ENCODE data around the gene ABCF2.

ABCF2 gene

DNA sequence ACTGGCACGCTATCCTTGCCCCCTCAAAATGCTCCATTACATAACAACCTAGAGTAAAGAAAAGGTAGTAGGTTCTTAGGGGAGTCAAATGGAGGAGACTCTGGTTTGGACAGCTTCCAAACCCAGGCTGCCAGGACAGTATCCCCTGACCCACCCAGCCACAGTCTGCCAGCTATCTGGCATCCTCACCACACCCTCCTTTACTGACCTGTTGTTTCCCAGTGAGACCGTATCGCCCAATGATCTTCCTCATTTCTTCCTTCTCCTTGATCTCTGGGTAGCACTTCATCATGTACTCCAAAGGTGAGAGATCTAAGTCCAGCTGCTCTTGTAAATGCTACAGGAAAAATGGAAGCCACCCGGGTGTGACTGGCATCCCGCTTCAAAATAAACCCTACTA is 11.6 kb downstream of the ABCF2 start:
- no peak for DNase-seq

DNA sequence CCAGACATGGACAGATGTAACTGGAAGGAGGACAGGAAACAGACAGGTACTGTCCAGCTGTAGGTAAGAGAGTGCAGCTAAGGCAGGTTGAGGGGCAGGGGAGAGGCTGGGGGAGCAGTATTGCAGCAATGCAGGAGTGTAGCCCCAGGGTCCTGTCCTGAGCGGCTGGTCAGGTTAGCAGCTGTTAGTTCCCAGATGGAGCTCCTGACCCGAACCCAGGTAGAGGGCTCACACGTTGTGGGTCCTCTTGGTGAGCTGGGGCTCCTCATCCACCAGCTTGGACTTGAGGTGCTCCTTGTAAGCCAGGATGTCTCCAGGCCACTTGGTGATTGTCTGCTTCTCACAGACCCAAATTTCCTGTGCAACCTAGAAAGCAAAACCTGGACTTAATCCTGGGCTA is 13.2 kb downstream of the ABCF2 start:
- DNase-seq, result no peak

DNA sequence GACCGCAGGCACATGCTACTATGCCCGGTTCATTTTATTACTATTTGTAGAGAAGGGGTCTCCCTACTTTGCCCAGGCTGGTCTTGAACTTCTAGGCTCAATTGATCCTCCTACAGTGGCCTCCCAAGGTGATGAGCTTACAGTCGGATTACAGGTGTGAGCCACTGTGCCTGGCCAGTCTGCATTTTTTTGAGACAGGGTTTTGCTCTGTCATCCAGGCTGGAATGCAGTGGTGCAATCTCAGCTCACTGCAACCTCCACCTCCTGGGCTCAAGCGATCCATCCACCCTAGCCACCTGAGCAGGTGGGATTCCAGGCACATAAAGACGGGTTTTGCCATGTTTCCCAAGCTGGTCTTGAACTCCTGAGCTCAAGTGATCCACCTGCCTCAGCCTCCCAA is 14.4 kb downstream of the ABCF2 start:
- no peak for DNase-seq

DNA sequence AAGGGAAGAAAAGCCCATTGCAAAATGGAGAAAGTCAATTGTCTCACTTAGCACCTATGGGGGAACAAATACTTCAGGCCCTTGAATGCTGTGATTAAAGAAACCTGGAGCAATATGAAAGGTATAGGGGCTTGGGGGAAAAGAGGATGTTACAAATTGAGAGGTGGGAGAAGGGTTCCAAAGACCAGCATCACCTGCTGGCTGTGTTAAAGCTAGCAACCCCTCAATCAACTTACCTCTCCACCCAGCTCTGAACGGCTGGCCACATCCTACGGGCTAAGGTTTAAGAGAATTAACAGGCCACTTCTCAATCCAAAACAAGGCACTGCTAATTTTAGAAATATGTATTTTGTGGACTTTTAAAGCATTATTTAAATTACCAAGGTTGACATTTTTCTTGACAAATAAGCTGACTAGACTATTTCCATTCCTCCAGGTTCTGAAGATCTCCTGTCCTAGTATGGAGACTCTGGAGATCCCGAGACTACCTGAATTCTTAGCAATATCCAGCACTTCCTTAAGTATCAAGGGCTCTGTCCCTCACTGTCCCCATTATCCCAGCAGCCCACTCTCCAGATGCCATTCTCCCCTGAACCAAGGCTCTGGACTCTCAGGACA is 15.7 kb downstream of the ABCF2 start:
- no peak for DNase-seq

DNA sequence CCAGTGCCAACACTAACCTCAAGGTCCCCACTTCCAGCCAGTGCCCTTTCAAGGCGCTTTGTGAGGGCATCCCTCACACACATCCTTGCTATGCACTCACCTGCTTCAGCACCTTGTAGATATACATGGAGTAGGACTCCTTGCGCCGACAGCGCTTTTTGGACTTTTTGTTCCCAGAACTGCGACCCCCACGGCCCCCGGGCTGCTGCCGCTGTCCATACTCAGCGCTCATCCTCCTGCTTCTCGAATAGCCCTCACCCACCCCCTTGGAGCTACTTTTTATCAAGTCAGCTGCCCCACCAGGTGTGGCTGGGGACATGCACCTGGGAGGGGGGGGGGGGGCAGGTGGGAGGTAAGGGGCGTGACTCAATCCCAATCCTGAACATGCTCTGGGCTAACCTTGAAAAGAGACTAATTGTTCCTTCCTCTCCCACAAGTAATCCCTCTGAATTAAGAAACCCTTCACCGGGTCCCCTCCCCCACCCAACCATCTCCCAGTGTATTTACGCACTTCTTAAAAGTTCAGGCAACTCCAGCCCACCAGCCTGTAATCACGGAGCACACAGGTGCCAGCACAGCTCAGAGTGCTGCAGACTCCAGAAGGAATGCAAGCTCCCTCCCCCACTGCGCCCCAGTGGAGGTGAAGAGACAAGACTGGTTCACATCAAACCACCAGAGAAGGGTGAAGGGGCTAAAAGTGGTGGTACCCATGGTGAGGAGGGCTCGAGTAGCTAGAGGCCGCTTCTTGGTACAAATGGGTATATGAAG is 16.7 kb downstream of the ABCF2 start, which contains the start of gene H2BK1:
TSS of gene H2BK1 (minus strand) at position 402 of the 768 bp plus-strand sequence. CDS start at position 232, 170 bp downstream.
- DNase-seq, result no peak

DNA sequence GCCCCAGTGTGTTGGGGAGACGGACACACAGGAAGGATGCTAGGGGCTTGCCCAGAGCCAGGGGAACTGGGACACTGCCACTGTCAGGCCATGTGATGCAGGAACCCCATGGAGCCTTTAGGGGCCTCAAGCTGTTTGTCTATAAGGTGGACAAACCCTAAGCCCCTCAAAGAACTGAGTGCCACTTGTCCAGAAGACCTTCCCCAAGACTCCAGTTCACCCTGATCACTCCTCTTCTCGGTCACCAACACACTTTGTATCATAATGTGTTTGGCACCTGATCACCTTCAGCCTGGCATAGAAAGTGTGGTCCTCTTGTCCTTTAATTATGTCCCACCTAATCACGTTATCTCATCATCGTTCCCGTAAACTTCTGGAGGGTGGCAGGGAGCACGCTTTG is 17.4 kb downstream of the ABCF2 start:
- no peak for DNase-seq

DNA sequence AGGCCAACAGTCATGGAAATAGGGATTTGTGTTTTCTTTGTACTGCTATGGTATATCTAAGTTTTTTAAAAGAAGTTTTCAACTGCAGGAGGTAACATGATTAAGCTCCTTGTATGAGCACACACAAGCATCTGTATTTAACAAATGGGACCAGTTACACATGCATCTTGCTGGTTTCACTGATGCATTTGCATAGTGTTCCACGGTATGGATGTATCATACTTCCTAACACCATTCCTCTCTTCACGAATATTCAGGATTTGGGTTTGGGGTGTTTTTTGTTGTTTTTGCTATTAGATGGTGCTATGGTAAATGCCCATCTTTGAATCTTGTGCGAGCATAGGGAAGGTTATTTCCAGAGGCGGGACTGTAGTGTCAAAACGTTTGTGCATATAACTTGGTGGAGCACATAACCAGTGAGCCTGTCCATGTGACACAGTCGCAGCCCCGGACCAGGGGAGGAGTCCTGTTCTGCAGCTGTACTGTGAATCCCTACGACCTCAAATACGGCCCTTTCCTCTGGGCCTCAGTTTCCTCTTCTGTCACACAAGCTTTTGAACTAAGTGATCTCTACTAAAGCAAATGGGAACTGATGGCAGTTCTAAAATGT is 18.6 kb downstream of the ABCF2 start:
- DNase-seq, result no peak

DNA sequence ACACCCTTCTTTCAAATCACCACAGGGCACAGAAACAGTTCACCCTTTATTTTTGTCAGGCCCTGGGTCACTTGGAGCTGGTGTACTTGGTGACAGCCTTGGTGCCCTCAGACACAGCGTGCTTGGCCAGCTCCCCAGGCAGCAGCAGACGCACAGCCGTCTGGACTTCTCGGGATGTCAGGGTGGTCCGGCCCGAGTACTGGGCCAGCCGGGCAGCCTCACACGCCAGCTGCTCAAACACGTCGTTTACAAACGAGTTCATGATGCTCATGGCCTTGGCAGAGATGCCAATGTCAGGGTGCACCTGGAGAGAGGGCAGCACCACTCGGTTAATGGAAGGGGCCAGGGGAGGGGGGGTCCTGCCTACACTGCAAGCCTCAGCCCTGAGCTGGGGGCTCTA is 19.2 kb downstream of the ABCF2 start:
- no peak for DNase-seq

DNA sequence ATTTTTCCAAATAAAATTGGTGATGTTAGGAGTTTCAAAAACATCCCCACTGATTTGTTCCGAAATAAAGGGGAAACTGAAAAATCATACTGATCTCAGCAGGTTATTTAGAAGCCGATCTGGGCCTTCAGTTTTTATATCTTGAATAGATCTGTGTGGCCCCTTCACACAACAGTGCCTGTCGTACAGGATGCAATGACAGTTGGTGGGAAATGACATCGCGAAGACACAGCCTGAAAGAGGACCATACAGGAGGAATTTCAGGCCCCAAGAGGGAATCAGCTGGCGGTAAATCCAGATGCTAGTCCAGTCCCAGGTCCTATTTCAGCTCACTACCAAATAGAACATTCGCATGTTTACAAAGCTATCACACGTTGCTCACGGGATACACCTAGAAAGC is 19.7 kb downstream of the ABCF2 start:
- no peak for DNase-seq

DNA sequence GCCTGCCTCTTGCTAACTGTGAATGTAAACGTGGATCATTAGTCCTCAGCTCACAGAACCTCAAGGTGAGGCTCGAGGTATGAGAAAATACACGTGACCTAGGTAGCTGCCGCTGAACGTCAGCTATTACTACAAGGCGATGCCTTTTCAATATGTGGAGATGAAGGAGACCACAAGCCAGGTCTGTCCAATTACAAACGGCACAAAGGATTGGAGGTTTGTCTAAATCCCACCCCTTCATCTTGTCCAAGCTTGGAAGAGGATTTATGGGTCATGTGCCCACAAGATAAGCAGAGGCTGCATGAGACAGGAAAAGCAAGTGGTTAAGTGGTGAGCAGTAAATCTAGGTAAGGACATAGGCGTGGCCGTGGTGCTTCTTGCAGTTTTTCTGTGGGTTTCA is 20.1 kb downstream of the ABCF2 start:
- no peak for DNase-seq

DNA sequence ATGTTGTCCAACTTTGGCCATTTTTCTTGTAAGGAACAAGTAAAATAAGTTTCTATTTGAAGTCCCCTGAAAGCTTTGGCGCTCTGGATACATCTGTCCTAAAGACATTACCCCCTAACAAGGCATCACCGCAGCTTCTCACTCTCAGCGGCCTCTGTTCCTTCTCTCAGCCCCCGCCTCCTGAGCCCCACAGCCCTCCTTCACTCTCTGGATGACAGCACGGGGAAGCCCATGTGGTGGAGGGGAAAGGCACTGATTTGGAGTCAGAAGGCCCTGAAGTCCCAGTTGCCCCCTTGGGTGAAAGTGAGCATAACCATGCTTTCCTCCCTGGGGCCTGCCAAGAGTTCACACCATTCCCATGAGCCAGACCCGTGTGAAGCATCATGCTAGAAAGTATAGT is 21.3 kb downstream of the ABCF2 start:
- DNase-seq, result no peak

DNA sequence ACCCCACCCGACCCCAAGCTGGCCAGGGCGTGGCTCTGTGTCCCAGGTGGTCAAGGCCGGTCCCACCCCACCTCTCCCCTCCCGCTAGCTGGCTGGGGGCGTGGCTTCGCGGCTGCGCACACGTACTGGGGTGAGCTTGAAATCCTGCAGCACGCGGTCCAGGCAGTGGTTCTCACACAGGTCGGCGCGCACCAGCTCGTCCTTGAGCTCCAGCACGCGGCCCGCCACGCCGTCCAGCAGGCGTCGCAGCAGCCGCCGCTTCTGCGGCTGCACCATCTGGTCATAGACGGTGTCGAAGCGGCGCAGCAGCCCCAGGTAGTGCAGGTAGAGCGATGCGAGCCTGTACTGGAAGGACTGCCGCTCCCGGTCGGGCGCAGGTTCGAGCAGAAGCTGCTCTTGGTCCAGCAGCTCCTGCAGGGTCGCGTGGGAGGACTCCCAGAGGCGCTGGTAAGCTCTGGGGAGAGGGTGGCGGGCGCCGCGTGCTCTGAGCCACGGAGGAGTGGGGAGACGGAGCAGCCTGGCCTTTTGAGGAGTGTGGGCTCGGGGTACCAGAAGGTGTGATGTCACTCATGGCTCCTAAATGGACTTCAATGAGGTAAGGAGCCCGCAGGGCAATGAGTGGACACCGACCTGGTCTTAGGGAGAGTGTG is 22.5 kb downstream of the ABCF2 start:
- DNase-seq, result no peak

DNA sequence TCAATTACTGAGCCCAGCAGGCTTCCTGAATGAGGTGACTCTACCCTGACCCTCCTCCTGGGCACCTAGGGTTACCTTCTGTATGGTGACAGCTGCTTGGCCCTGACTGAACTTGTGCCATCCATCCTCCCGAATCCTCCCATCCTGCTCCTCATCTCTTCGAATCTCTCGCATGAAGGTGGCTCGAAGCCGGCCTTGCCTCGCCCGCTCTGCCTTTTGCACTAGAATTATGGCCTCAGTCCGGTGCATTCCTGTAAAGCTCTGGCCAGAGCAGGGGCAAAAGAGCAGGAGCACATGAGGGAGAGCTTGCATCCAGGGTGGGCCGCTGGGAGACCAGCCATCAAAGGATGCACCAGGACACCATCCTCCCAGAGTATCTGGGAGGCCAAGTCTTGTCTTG is 24.2 kb downstream of the ABCF2 start:
- no peak for DNase-seq

DNA sequence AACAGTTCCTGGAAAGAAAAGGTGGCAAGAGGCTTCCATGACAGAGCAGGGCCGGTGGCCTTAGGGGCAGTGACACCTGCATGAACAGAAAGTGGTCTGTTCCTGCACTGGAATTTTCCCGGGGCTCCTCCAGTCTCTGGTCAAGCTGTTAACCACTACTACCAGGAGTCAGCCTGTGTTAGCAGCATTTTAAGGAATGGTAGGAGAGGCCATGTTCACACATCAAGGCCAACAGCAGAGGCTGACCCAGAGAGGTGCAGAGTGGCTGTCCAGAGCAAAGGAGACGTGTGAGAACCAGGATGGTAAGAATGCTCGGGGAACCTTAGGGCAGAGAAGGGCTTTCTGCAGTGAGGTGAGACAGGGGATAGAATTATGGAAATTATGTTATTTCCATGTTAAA is 25.3 kb downstream of the ABCF2 start:
- no peak for DNase-seq

DNA sequence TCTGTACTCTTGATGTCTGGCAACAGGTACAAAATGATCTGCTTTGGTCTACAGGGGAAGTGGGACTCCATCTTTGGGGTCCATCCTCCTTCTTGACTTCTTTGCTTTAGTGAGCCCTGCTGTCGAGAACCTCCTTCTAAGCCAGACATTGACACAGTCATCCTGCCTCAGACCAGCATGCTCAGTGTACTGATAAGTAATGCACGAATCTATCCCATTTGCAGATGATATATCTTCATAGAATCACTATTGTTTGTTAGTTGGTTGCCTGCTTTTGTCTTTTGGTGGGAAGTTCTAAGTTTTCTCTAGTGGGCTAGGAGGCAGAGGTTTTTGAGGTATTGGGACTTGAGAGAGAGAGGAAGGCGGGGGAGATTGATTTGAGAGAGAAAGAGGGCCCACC is 25.7 kb downstream of the ABCF2 start:
- DNase-seq, result no peak

DNA sequence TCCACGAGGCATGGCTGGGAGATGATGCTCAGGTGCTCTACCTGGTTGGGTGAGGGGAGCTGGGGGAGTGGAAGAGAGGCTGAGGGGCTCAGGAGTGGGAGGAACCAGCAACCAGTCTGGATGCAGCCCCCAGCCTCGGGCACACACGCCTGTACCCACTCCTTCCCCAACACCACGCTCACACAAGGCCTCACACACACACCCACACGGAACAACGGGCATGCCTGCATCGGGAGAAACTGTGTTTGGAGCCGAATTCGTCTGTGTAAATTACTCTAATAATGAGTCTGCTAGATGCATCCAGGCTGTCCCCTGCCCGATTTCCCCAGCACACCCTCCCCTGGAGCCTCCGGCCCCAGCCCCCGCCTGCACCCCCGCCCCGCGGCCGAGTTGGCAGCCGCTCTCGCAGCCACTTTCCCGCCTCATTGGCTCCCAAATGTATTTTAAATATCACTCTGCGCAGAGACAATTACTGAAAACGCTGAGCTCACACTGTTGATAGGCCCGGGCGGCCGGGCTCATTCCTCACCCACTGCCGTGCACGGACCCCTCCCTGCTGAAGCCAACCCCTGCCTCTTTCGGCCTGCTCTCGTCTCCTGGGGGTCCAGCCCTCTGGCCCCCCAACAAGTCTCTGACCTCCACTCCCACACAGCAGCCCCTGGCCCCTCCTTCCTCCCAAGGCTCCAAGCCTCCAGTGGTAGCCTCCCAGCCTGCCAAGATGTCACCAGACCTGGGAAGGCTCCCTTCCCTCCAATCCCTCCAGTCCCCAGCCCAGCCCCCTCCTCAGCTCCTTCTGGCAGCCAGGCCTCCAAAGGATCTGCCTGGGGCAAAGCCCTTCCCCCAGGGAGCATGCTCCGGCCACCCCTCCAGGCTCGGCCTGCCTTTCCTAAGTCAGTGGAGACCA is 27.8 kb downstream of the ABCF2 start:
- DNase-seq, result no peak

DNA sequence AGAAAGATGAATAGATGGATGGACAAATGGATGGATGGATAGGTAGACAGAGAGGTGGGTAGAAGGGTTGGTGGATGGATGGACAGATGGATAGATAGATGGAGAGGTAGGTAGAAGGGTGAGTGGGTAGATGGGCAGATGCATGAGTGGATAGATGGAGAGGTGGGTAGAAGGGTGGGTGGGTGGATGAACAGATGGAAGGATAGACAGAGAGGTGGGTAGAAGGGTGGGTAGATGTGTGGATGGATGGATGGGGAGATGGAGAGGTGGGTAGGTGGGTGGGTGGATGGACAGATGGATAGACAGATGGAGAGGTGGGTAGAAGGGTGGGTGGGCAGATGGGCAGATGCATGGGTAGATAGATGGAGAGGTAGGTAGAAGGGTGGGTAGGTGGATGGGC is 29.1 kb downstream of the ABCF2 start:
- DNase-seq, result no peak

DNA sequence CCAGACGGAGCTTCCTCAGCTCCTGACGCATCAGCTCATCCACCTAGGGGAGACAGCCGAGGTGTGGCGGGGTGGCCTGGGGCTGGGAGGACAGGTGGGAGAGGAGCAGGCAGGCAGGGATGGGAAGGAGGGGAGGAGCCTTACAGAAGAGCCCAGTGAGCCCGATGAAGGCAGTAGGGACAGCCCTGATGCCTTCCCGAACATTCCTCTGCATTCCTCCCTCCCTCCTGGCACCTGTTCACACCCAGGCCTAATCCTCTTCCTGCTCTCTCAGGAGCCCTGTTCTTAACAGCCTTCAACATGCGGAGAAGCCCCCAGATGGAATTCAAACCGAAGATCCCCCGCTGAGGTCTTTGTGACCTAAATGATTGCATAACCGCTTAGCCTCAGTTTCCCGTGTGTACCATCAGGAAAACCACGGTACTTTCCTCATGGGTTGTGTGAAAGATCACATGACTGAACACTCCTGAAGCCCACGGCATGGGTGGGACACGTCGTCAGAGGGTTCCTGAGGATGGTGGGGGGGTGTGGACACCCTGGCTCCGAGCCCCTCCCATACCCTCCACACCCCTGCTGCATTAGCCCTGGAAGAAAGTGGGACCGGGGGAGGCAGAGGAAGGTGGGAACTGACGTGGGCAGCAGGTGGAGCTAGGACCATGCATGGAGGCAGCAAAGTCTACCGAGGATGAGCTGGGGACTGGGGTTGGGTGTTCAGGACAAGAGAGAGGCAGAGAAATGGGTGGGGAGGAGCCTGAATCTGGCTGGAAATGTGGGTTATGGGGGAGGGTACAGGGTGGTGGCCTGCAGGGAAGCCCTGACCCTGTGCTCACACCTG is 31.2 kb downstream of the ABCF2 start:
- DNase-seq, result no peak

DNA sequence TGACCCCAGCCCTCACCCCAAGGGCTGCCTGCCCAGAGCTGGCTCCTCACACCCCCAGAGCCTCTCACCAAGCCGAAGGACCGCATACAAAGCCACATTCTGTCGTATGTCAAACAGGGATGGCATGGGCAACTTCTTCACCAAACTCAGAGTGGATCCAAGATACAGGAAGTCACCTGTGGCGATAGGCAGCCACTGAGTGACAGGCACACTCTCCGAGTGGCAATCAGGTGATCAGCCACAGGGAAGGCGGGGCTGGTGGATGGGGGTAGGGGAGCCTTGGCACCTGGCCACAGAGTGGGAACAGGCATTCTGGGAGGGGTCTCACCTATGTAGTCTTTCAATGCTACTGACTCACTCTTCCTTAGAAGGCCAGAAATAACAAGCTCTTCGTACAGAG is 32.8 kb downstream of the ABCF2 start:
- DNase-seq, result no peak

DNA sequence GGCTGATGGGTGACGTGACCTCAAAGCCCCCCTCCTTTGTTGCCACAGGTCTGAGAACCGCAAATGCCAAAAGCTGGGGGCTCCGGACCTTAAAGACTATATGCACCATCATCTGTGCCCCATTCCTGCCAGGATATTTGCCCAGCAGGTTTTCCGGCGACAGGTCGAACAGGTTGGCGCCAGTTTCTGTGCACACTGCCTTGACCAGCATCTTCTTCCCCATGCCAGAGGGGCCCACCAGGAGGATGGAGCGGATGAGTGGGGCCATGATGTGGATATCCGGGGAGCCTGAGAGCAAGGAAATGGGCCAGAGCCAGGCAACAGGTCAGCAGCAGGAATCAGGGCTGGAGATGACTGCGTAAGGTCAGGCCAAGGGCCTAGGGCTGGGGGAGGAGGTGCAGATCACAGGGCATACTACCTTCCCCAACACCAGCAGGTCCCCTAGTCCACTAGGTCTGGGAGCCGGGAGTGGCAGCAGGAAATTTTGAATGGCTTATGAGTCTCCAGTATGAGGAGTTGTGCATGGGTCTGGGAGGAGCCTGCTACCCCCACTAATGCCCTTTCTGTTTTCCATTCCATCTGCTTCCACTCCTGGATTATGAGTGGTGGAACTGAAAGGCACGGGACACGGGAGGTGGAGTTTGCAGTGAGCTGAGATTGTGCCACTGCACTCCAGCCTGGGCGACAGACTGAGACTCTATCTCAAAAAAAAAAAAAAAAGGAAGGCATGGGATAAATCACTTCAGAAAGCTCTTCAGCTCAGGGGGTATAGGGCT is 33.6 kb downstream of the ABCF2 start:
- DNase-seq, result no peak

DNA sequence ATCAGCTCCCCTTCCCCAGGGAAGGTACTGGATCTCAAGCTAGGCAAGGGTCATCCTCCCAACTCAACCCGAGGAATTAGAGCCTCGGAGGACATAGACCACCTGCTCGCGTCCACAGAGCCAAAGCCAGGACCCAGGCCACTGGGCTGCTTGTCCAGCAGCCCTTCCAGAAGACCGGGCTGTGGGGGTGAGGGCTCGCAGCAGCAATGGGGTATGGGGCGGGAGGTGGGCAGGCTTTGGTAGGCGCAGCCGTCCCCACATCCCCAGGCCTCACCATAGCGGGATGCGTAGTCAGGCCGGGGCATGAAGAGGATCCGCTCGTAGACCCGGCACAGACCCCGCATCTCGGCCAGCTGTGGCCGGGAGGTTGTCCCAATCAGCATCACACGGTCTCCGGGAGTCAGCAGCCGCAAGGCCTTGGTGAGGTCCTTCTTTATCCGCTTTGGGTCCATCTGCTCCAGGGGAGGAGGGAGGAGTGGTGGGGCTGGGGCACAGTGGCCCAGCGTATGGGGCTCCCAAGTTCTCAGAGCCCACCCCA is 34.9 kb downstream of the ABCF2 start:
- DNase-seq, result no peak

Measured in activated CD4-positive, CD25-positive, alpha-beta regulatory T cell (primary cell).